ENCODE data around the gene ZNF654. TPM values are rescaled to one million over a fixed set of nuclear protein-coding genes. Genes with fewer than 3 reads are reported as not detected.

Gene ZNF654
- total and polyA plus RNA-seq, 2 of the 13 experiments (the other 11 are each of a cell fraction or from before 2014, with no cell fraction given) = 1.8 to 4.1 TPM

DNA sequence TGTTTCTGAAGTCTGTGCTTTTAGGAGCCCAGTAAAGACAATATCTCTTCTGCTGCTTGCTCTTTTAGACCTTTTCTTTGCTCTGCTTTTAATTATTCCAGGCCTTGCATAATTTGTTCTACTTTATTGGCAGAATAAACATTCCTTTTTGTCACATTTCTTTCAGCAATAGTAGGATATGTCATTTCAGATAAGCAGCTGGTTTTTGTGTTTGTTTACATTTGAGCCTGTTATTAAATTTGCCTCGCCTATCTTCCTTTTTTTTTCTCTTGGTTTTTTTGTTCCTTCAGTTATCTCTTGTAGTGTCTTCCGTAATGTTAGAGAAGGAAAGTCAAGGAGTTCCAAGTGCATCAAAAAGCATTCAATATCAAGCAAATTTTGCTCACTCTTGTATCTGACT, 16.4 kb downstream of the ZNF654 start:
- Histone ChIP-seq H3K4me1 (ENCODE audit: insufficient read depth, low read length) (peaks cover 9% of the 10 kb centered on the region; the same call in 1 of the 2 replicates), H3K27me3 (ENCODE audit: control insufficient read depth in 1 of 2, insufficient read depth in 2 of 2, low read length in 2 of 2) (no peaks in the 10 kb centered on the region), H2AFZ (ENCODE audit: low read length) (no peak overlapping the region), H3K9ac (ENCODE audit: insufficient read depth, low read depth, low read length) (no peak overlapping the region), H3K27ac (ENCODE audit: extremely low read length, insufficient read depth, low read length) (no peak overlapping the region), H3K36me3 (replicated peaks in 1 of 2; ENCODE audit: control insufficient read depth in 1 of 2, insufficient read depth in 2 of 2, low read length in 2 of 2) (no peaks in the 10 kb centered on the region), H3K9me3 (ENCODE audit: low read length) (no peaks in the 10 kb centered on the region), H3K4me3 (replicated peaks in 1 of 3; ENCODE audit: insufficient read depth in 1 of 3, low read depth in 2 of 3, low read length in 3 of 3) (no peak overlapping the region), H3K79me2 (ENCODE audit: insufficient read depth, low read length) (peaks cover 51% of the 10 kb centered on the region), H3K4me2 (ENCODE audit: low read depth, low read length) (no peak overlapping the region), H4K20me1 (ENCODE audit: insufficient read depth, low read length) (no peaks in the 10 kb centered on the region; the same call in 1 of the 2 replicates)
- no peak for DNase-seq (ENCODE audit: low spot score)
- FAIRE-seq = no peak
- ChIA-PET CTCF (ENCODE audit: low intra/inter-chr PET ratio, low total read pairs) (no interaction called here), POLR2A (no interaction called here)
- 100% methylated on average over 2 of the region's 2 CpGs for WGBS (ENCODE audit: low lambda C conversion rate)
- in situ Hi-C loops (cut with HindIII; ENCODE audit: extremely low pct_ligation_motif_present, low pct_unique_long_range_greater_than_20kb) (no loop called here), intact Hi-C loops (cut with micrococcal nuclease; ENCODE audit: unreplicated experiment) (no loop called here)
- TF ChIP-seq ZNF605 (CRISPR knock-in tag; IDR thresholded peaks at IDR 0.05) (no peak), GPN1 (CRISPR knock-in tag; IDR thresholded peaks at IDR 0.05; ENCODE audit: borderline replicate concordance) (no peak), RBM39 (IDR thresholded peaks at IDR 0.05; ENCODE audit: low read depth, low read length, poor library complexity, severe bottlenecking) (no peak), ZFP62 (CRISPR knock-in tag; IDR thresholded peaks at IDR 0.05) (no peak), ZNF484 (CRISPR knock-in tag; IDR thresholded peaks at IDR 0.05; ENCODE audit: borderline replicate concordance, low read depth) (no peak), POLR2A (IDR thresholded peaks at IDR 0.05; ENCODE audit: insufficient read depth in 1 of 2, low read depth in 2 of 2, low read length in 2 of 2) (no peak), ZIK1 (CRISPR knock-in tag; IDR thresholded peaks at IDR 0.05; ENCODE audit: borderline replicate concordance, low read depth) (no peak), PHB2 (IDR thresholded peaks at IDR 0.05; ENCODE audit: partially characterized antibody) (no peak), KDM3A (CRISPR knock-in tag; IDR thresholded peaks at IDR 0.05; ENCODE audit: low read depth) (no peak), ZNF788 (CRISPR knock-in tag; IDR thresholded peaks at IDR 0.05; ENCODE audit: borderline replicate concordance) (no peak), ZSCAN30 (CRISPR knock-in tag; IDR thresholded peaks at IDR 0.05) (no peak), SMC3 (IDR thresholded peaks at IDR 0.05; ENCODE audit: low read length) (no peak), ZNF761 (CRISPR knock-in tag; conservative IDR thresholded peaks at IDR 0.05) (no peak)
- TF ChIP-seq, protein P1, sequence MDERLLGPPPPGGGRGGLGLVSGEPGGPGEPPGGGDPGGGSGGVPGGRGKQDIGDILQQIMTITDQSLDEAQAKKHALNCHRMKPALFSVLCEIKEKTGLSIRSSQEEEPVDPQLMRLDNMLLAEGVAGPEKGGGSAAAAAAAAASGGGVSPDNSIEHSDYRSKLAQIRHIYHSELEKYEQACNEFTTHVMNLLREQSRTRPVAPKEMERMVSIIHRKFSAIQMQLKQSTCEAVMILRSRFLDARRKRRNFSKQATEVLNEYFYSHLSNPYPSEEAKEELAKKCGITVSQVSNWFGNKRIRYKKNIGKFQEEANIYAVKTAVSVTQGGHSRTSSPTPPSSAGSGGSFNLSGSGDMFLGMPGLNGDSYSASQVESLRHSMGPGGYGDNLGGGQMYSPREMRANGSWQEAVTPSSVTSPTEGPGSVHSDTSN (CRISPR knock-in tag; IDR thresholded peaks at IDR 0.05) = no peak
- TF ChIP-seq, protein P2, sequence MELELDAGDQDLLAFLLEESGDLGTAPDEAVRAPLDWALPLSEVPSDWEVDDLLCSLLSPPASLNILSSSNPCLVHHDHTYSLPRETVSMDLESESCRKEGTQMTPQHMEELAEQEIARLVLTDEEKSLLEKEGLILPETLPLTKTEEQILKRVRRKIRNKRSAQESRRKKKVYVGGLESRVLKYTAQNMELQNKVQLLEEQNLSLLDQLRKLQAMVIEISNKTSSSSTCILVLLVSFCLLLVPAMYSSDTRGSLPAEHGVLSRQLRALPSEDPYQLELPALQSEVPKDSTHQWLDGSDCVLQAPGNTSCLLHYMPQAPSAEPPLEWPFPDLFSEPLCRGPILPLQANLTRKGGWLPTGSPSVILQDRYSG (CRISPR knock-in tag; IDR thresholded peaks at IDR 0.05) = no peak
- TF ChIP-seq, protein P3, sequence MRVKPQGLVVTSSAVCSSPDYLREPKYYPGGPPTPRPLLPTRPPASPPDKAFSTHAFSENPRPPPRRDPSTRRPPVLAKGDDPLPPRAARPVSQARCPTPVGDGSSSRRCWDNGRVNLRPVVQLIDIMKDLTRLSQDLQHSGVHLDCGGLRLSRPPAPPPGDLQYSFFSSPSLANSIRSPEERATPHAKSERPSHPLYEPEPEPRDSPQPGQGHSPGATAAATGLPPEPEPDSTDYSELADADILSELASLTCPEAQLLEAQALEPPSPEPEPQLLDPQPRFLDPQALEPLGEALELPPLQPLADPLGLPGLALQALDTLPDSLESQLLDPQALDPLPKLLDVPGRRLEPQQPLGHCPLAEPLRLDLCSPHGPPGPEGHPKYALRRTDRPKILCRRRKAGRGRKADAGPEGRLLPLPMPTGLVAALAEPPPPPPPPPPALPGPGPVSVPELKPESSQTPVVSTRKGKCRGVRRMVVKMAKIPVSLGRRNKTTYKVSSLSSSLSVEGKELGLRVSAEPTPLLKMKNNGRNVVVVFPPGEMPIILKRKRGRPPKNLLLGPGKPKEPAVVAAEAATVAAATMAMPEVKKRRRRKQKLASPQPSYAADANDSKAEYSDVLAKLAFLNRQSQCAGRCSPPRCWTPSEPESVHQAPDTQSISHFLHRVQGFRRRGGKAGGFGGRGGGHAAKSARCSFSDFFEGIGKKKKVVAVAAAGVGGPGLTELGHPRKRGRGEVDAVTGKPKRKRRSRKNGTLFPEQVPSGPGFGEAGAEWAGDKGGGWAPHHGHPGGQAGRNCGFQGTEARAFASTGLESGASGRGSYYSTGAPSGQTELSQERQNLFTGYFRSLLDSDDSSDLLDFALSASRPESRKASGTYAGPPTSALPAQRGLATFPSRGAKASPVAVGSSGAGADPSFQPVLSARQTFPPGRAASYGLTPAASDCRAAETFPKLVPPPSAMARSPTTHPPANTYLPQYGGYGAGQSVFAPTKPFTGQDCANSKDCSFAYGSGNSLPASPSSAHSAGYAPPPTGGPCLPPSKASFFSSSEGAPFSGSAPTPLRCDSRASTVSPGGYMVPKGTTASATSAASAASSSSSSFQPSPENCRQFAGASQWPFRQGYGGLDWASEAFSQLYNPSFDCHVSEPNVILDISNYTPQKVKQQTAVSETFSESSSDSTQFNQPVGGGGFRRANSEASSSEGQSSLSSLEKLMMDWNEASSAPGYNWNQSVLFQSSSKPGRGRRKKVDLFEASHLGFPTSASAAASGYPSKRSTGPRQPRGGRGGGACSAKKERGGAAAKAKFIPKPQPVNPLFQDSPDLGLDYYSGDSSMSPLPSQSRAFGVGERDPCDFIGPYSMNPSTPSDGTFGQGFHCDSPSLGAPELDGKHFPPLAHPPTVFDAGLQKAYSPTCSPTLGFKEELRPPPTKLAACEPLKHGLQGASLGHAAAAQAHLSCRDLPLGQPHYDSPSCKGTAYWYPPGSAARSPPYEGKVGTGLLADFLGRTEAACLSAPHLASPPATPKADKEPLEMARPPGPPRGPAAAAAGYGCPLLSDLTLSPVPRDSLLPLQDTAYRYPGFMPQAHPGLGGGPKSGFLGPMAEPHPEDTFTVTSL (CRISPR knock-in tag; IDR thresholded peaks at IDR 0.05; ENCODE audit: borderline replicate concordance) = no peak
- no TSS peak for BruUV-seq (replicated peaks)
- ATAC-seq = no peak

Measured in HepG2 (cell line).